ENCODE results near the gene KCNJ5.

Gene KCNJ5

DNA sequence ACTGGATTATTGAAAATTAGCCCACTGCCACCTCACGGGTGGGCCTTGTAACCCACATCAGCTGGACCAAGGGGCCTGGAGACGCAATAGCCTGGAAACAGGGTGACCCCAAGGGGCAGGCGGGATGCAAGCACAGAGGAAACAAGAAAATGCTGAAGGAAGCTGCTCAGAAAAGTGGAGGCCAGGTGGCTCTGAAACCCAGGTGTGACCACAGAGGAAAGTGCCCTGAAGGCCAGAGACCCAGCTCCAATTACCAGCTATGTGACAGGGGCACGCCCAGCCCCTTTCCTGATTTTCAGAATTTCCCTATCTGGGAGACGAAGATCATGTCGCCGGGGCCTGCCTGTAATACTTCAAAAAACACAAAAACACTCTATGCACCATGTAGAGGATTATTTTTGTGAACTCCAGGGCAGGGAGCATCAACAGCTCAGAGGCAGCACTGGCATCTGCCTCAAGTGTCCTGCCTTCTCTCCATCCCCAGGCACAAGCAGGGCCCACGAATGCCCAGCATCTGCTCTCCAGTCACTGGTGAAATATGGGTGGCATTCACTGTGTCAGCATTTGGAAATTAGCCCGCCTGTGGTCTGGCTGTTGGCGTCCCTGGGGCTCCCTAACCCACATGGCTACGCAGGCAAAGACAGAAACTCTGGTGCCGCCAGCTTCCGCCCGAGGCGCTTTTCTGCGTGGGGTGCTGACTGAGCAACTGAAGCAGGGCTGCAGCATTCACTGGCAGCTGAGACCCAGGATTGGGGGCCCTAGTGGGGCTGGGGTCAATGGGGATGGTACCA lies 30.4 kb upstream of the KCNJ5 start:
- H3K27me3 Mint-ChIP-seq: peaks cover 61% of the 10 kb centered on the region
- H3K4me1 Mint-ChIP-seq: peaks cover 8% of the 10 kb centered on the region
- DNase-seq: no peak
- H3K4me3 Mint-ChIP-seq: no peak overlapping the region
- no peaks in the 10 kb centered on the region for H3K36me3 Mint-ChIP-seq
- no peak overlapping the region for H3K27ac Mint-ChIP-seq
- CTCF ChIA-PET: interaction anchor here (0.7 to 5.1 kb wide), 7 partner anchors 14 to 703 kb away, joined by 3 to 44 read pairs (median 6); no protein-coding TSS in a partner anchor
- H3K9me3 Mint-ChIP-seq: no peaks in the 10 kb centered on the region

DNA sequence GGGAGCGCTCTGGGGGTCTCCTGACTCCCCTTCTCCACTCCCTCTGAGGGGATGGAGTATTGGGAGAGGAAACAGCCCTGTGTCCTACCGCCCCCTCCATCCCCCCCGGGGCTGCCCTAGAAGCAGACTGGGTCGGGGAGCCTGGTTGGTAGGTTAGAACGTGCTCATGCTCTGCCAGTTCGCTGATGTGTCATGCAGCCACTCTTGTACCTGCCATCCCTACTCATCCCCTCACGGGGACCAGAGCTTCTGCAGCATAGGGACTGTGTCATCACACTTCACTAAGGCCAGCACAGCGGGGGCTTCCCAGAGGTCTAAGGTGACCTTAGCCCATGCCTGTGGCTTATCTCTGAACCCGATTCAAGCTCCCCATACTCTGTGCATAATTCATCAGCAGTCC lies 28.8 kb upstream of the KCNJ5 start:
- Mint-ChIP-seq H3K27me3 (peaks cover 53% of the 10 kb centered on the region), H3K9me3 (no peaks in the 10 kb centered on the region), H3K4me3 (no peak overlapping the region), H3K36me3 (no peaks in the 10 kb centered on the region), H3K27ac (no peak overlapping the region), H3K4me1 (peaks cover 8% of the 10 kb centered on the region)
- CTCF ChIA-PET: interaction anchor here (1.7 kb wide), 1 partner anchor 705 kb away, joined by 6 read pairs; no protein-coding TSS in a partner anchor
- DNase-seq: no peak

DNA sequence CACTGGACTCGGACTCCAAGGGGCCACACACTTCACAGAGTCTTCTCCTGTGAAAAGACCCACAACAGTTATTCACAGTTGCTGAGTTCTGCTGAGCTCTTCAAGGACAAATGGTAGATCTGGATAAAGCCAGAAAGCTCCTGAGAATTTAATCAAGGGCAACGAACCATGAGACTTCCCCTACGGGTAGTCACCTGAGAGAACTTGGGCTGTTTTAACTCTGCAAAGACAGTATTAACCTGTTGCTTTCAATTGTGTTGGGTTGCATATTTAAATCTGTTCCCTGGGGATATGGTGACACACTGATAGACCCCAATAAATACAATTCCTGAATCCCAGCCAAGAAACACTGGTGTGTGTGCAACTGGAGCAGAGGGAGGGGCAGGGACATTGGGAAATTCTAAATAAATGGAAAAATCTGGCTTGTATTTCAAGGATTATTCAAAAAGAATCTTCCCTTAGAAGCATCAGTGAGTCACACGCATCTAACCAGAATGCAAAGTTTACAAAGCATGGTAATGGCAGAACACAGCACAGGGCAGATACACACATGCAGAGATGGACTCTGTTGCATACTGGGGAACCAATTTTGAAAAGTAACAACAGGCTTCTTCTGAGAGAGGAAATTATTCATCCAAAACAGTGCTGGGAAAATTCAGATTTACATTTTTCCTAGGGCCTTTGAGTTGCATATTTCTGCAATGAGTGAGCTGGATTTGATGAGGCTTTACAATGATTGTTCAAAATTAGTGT lies 28.1 kb upstream of the KCNJ5 start:
- CTCF ChIA-PET: no interaction called here
- H3K9me3 Mint-ChIP-seq: no peaks in the 10 kb centered on the region
- H3K4me3 Mint-ChIP-seq: no peak overlapping the region
- H3K27me3 Mint-ChIP-seq: peaks cover 53% of the 10 kb centered on the region
- no peaks in the 10 kb centered on the region for H3K36me3 Mint-ChIP-seq
- no peak overlapping the region for H3K27ac Mint-ChIP-seq
- peaks cover 8% of the 10 kb centered on the region for H3K4me1 Mint-ChIP-seq
- no peak for DNase-seq

DNA sequence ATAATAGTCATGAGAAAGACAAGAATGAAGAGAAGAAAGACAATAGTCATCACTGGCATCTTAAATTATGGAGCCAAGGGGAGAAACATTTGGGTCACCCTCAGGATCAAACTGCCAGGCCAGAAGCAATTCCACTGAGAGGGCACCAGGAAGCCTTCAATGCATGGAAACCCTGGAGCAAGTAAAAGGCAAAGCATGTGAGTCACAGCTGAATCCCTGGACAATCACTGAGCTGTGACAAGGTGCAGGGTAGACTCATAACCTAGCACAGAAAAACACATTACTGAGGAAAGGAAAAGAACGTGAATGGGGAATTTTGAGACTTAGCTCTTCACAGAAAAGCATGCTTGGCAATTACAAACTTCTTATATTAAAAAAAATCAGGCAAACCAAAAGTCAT lies 25.7 kb upstream of the KCNJ5 start:
- Mint-ChIP-seq H3K27ac (no peak overlapping the region), H3K4me3 (no peak overlapping the region), H3K9me3 (no peaks in the 10 kb centered on the region), H3K4me1 (no peaks in the 10 kb centered on the region), H3K36me3 (no peaks in the 10 kb centered on the region), H3K27me3 (peaks cover 49% of the 10 kb centered on the region)
- no peak for DNase-seq
- CTCF ChIA-PET: interaction anchor here (0.9 to 2.0 kb wide), 4 partner anchors 17 to 708 kb away, joined by 3 to 6 read pairs (median 3); no protein-coding TSS in a partner anchor

DNA sequence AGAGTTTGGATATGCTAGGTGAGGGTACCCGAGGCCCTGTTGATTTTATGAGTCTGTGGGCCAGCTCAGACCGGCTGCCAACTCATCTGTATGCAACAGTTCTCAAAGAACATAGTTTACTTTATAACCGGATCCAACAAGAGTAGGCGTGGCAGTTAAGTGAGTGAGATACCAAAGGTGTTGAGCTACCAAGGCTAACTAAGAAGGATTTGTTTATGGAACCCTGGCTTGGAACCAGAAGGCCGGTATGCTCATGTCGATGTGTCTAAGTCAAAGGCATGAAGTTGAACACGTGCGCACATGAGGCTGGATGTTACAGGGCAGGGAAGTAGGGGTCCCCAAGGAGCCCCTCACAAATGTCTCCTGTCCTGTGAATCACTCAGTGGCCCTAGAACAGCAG lies 23.9 kb upstream of the KCNJ5 start, which contains the start of gene KCNJ1:
KCNJ1 (minus strand) TSS at position 20 of the 400 bp plus-strand sequence. CDS start 27,053 bp downstream, outside the sequence.
- DNase-seq: peak; percentile 58
- Mint-ChIP-seq H3K27ac (no peak within 1 kb of the TSS), H3K9me3 (no peaks in the 10 kb centered on the region), H3K36me3 (no peaks in the 10 kb centered on the region), H3K4me3 (no peak within 1 kb of the TSS), H3K27me3 (peaks cover 50% of the 10 kb centered on the region), H3K4me1 (no peaks in the 10 kb centered on the region)
- CTCF ChIA-PET: interaction anchor here (0.7 kb wide), 1 partner anchor 18 kb away, joined by 3 read pairs; no protein-coding TSS in a partner anchor

DNA sequence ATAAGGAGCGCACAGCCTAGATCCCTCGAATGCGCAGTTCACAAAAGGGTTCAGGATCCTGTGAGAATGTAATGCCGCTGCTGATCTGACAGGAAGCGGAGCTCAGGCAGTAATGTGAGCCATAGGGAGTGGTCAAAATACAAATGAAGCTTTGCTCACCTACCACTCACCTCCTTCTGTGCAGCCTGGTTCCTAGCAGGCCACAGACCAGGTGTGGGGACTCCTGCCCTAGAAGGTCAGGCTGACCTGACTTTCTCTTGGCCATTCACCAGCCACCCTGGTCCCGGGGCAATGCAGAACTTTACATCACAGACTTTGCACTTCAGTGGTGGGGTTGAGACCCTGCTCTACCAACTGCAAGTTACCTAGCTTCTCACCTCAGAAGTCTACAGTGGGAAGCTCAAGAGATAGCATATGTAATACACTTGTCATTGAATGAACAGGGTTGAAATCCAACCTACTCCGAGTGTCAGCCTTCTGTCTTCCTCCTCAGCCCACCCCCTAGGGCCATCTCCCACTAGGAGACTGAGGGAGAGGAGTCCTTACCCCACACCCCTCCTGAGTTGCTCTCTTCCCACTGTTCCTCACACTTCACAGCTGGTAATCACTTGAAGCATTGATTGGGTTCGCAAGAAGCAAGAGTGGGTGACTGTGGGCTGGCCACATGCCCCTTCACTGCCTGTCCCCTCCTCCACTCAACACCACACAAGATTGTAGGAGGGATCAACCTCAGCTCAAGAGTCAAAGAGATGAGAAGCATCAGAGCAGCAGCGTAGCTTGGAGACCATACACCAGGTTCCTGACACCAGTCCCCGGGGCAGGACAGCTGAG lies 22.1 kb upstream of the KCNJ5 start:
- H3K27me3 Mint-ChIP-seq: peaks cover 55% of the 10 kb centered on the region
- H3K9me3 Mint-ChIP-seq: no peaks in the 10 kb centered on the region
- H3K4me1 Mint-ChIP-seq: no peaks in the 10 kb centered on the region
- DNase-seq: peak; percentile 59
- H3K4me3 Mint-ChIP-seq: no peak overlapping the region
- no peaks in the 10 kb centered on the region for H3K36me3 Mint-ChIP-seq
- CTCF ChIA-PET: no interaction called here
- no peak overlapping the region for H3K27ac Mint-ChIP-seq

DNA sequence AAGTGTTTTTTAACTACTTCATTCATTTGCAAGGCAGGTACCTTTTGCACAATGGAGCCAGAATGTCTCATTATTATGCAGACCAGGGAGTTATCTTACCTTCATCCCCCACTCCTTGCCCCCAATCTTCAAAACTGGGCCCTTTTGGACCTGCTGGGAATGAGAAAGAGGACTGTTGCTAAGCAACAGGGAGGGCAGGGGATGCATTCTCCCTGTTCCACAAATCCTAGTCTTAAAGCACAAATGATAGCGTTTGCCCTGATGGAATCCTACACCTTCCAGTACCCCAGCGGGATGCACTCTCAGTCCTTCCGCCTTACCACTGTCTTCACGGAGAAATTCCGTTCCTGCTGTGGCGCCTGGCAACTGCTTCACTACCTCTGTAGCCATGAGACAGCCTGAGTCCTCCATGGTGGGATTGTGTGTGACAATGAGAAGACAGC lies 20.0 kb upstream of the KCNJ5 start:
- CTCF ChIA-PET: no interaction called here
- Mint-ChIP-seq H3K27ac (no peak overlapping the region), H3K27me3 (peaks cover 54% of the 10 kb centered on the region), H3K4me1 (no peaks in the 10 kb centered on the region), H3K36me3 (no peaks in the 10 kb centered on the region), H3K9me3 (no peaks in the 10 kb centered on the region), H3K4me3 (no peak overlapping the region)
- DNase-seq: no peak

DNA sequence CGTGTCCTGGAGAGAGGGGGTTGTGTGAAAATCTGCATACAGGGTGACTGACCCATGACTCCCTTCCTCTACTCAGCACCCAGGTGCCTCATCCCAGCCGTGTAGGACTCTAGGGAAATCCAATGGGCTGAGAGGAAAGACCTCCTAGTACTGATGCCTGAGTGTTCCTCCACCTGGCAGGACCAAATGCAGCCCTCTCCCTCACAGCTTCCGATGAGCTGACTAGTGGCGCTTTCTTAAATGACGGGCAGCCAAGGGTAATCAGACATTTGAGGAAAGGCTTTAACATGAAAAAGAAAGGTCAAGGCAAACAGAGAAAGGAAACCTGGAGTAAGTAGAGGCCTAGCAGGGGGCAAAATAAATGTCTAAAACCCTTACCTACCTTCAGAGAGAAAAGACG lies 19.1 kb upstream of the KCNJ5 start:
- peaks cover 58% of the 10 kb centered on the region for H3K27me3 Mint-ChIP-seq
- no peak overlapping the region for H3K4me3 Mint-ChIP-seq
- no peak overlapping the region for H3K27ac Mint-ChIP-seq
- H3K4me1 Mint-ChIP-seq: no peaks in the 10 kb centered on the region
- CTCF ChIA-PET: interaction anchor here (0.9 to 1.2 kb wide), 2 partner anchors 13 to 85 kb away, joined by 3 to 4 read pairs; no protein-coding TSS in a partner anchor
- no peaks in the 10 kb centered on the region for H3K9me3 Mint-ChIP-seq
- H3K36me3 Mint-ChIP-seq: no peaks in the 10 kb centered on the region
- DNase-seq: no peak

DNA sequence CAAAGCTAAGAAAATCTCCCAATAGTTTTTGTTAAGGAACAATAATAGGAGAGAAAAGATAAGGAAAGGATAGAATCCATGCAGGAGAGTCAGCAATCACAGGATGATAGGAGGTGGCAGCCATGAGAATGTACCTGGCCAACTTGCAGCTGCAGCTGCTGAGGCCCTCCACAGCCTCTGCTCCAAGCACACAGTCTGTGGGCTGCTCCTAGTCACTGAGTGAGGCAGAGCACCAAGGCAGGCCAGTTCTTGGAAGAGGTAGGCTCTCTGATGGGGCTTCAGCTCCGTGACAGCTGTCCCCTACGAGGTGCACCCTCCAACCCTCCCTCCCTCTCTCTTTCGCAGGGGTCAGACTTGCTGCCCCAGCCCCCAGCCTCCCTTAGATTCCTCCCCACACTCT lies 18.6 kb upstream of the KCNJ5 start:
- no peaks in the 10 kb centered on the region for H3K36me3 Mint-ChIP-seq
- CTCF ChIA-PET: interaction anchor here (0.9 to 1.2 kb wide), 2 partner anchors 12 to 85 kb away, joined by 3 to 4 read pairs; no protein-coding TSS in a partner anchor
- H3K9me3 Mint-ChIP-seq: no peaks in the 10 kb centered on the region
- H3K27ac Mint-ChIP-seq: no peak overlapping the region
- H3K4me3 Mint-ChIP-seq: no peak overlapping the region
- peaks cover 59% of the 10 kb centered on the region for H3K27me3 Mint-ChIP-seq
- no peaks in the 10 kb centered on the region for H3K4me1 Mint-ChIP-seq
- peak; percentile 7 for DNase-seq

DNA sequence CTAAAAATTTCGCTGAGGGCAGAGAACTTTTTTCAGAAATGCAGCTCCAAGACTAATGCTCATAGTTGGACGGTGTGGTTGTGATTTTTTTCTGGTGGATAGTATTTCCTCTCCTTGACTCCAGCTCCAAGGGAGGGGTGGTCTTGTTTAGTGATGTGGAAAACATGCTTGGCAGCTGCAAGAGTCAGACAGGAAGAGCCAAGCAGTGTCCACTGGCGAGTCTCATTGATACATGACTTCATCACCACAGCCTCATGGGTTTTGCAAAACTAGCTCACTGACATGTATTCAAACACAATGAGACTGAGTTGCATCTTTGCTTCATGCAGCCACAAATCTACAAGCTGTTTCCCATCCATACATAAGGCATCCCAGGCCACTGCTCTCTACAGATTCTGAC lies 16.7 kb upstream of the KCNJ5 start:
- H3K9me3 Mint-ChIP-seq: no peaks in the 10 kb centered on the region
- H3K27me3 Mint-ChIP-seq: peaks cover 76% of the 10 kb centered on the region
- CTCF ChIA-PET: interaction anchor here (0.5 to 2.5 kb wide), 4 partner anchors 10 to 702 kb away, joined by 3 to 11 read pairs (median 3); no protein-coding TSS in a partner anchor
- H3K4me3 Mint-ChIP-seq: no peak overlapping the region
- H3K27ac Mint-ChIP-seq: no peak overlapping the region
- H3K36me3 Mint-ChIP-seq: no peaks in the 10 kb centered on the region
- no peaks in the 10 kb centered on the region for H3K4me1 Mint-ChIP-seq
- peak; percentile 1 for DNase-seq

DNA sequence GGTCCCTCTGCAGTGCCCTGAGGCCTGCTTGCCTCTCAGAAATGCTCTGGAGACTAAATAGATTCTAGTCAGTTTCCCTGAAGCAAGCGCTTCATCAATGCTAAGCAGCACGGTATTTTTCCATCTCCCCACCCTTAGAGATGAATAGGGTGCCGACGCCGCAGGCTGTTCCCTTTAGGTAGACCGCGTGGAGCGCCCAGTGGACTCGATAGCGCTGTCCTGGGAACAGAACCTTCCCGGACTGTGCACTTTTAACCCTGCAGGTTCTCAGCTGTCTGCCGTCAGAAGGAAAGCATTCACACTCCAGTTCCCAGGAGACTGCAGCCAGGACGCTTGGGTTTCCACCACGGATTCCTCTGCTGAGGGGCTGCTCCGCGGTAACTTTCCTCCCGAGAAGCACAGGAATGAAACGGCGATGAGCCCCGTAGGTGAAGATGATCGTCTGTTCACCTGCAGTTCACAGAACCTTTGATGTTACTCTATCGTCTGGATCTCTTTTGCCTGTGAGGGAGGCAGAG lies 15.0 kb upstream of the KCNJ5 start:
- Mint-ChIP-seq H3K27me3 (peaks cover 70% of the 10 kb centered on the region), H3K36me3 (no peaks in the 10 kb centered on the region), H3K4me3 (no peak overlapping the region), H3K9me3 (no peaks in the 10 kb centered on the region), H3K27ac (no peak overlapping the region), H3K4me1 (no peaks in the 10 kb centered on the region)
- CTCF ChIA-PET: interaction anchor here (1.5 to 2.5 kb wide), 2 partner anchors 8 to 17 kb away, joined by 3 to 11 read pairs; no protein-coding TSS in a partner anchor
- DNase-seq: no peak

DNA sequence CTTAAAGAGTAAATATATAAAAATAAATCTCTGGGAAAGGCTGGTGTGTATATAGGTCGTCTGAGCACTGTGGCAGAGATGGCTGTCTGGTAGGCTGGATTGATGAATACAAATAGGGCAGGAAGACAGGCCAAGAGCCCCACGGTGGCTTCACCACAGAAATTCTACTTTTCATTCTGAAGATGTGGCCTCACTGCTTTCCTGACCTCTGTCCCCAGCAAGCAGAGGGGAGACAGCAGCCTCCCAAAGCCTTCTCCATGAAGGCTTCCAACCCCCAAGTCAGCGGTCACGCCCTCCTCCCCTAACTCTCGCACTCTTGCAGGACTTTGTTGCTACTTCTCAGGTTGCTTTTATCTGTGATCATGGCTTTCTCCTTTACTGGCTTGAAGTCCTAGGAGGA lies 13.4 kb upstream of the KCNJ5 start:
- Mint-ChIP-seq H3K27ac (no peak overlapping the region), H3K4me1 (no peaks in the 10 kb centered on the region), H3K36me3 (no peaks in the 10 kb centered on the region), H3K27me3 (peaks cover 67% of the 10 kb centered on the region), H3K4me3 (no peak overlapping the region), H3K9me3 (no peaks in the 10 kb centered on the region)
- DNase-seq: no peak
- CTCF ChIA-PET: interaction anchor here (1.5 kb wide), 1 partner anchor 19 kb away, joined by 3 read pairs; no protein-coding TSS in a partner anchor

DNA sequence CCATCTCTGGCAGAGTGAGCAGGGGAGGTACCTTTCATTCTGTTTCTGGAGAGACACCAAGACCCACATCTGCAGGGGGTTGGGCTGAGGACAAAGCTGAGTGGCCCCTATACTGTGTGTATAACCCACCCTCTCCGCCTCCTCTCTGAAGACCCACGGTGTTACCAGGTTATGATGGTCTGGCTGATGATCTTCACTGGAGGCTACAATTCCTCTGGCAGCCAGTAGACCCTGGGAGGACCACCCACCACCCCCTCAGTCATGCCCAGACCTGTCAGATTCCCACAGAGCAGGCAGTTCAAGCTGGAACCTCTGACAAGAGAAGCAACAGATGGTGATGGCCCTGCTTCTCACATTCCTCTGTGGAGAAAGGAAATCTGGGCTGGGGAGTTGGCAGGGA lies 12.7 kb upstream of the KCNJ5 start:
- Mint-ChIP-seq H3K4me3 (no peak overlapping the region), H3K36me3 (no peaks in the 10 kb centered on the region), H3K27me3 (peaks cover 68% of the 10 kb centered on the region), H3K9me3 (no peaks in the 10 kb centered on the region), H3K4me1 (no peaks in the 10 kb centered on the region), H3K27ac (no peak overlapping the region)
- CTCF ChIA-PET: no interaction called here
- no peak for DNase-seq

Measured in activated naive CD4-positive, alpha-beta T cell treated with anti-CD3 and anti-CD28 coated beads, Interleukin-2, amount 10 ng/mL, durations not matched to agents 7 days and 5 days (primary cell).